ENCODE measurements around the gene CACNA1B.

DNA sequence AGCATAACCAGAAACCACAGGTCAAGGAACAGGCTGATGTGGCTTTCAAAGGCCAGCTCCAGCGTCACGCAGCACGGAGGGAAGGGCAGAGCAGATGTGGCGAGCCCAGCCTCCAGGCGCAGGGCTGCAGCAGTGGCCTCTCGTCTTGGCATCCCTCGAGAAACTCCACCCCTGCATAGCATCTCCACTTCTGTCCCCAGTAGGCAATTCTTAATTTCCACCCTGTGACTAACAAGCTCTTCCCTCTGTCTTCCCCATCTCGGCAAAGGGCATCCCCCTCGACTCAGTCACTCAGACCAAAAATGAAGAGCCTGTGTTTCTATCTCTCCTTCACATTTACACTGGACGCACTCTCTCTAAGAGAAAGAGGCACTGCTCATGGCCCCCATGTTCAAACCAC, 1.7 kb upstream of the CACNA1B start:
- TF ChIP-seq CTCF (IDR thresholded peaks at IDR 0.05) (no peak), TCF12 (IDR thresholded peaks at IDR 0.05) (no peak), NRF1 (IDR thresholded peaks at IDR 0.05; ENCODE audit: low read depth, low read length) (no peak), SMC3 (IDR thresholded peaks at IDR 0.05; ENCODE audit: low read depth, low read length) (no peak), YY1 (IDR thresholded peaks at IDR 0.05; ENCODE audit: low read depth) (no peak), EP300 (IDR thresholded peaks at IDR 0.05; ENCODE audit: borderline replicate concordance in 1 of 2, low read depth in 1 of 2, low read length in 1 of 2) (no peak), USF2 (IDR thresholded peaks at IDR 0.05; ENCODE audit: borderline replicate concordance, low read depth, low read length) (no peak), MEF2A (IDR thresholded peaks at IDR 0.05; ENCODE audit: borderline replicate concordance, low read depth) (no peak), SIN3A (IDR thresholded peaks at IDR 0.05; ENCODE audit: borderline replicate concordance, low read depth, low read length) (no peak)
- TF ChIP-seq, protein P1, sequence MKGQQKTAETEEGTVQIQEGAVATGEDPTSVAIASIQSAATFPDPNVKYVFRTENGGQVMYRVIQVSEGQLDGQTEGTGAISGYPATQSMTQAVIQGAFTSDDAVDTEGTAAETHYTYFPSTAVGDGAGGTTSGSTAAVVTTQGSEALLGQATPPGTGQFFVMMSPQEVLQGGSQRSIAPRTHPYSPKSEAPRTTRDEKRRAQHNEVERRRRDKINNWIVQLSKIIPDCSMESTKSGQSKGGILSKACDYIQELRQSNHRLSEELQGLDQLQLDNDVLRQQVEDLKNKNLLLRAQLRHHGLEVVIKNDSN (IDR thresholded peaks at IDR 0.05; ENCODE audit: borderline replicate concordance, low read depth) = no peak

All from SK-N-SH (cell line).